ENCODE results near the gene VMO1. TPM values are rescaled to one million over a fixed set of nuclear protein-coding genes. Genes with fewer than 3 reads are reported as not detected.

The VMO1 gene
- total RNA-seq, 2 donors from 2014 or later = 3.9 TPM; not detected in 1

- Histone ChIP-seq H3K27me3 (no peaks in the 10 kb centered on the region), H3K36me3 (peaks cover 12% of the 10 kb centered on the region), H3K4me3 (no peak overlapping the region), H3K27ac (no peak overlapping the region), H3K9me3 (no peaks in the 10 kb centered on the region), H3K4me1 (peaks cover 0 to 14% of the 10 kb centered on the region in 2 donors)
- DNase-seq (ENCODE audit: low spot score) = no peak
- TF ChIP-seq CTCF (IDR thresholded peaks at IDR 0.05) = no peak
These were observed 9.0 kb upstream of the VMO1 start for GRCh38 chr17:4795168-4795567.

GRCh38 chr17:4790705-4791088 lies 4.5 kb upstream of the VMO1 start:
- Histone ChIP-seq H3K4me3 (peak overlapping the region; percentile 60 to 64), H3K36me3 (no peaks in the 10 kb centered on the region), H3K4me1 (peaks cover 0 to 36% of the 10 kb centered on the region in 2 donors), H3K27ac (peak overlapping the region; percentile 90 to 95), H3K9me3 (no peaks in the 10 kb centered on the region), H3K27me3 (no peaks in the 10 kb centered on the region)
- no peak for TF ChIP-seq CTCF (IDR thresholded peaks at IDR 0.05)
- no peak for DNase-seq (ENCODE audit: low spot score)

- TF ChIP-seq CTCF (IDR thresholded peaks at IDR 0.05) = peak; percentile 43 to 90
- Histone ChIP-seq H3K4me1 (peaks cover 0 to 42% of the 10 kb centered on the region in 2 donors), H3K36me3 (no peaks in the 10 kb centered on the region), H3K27ac (peak overlapping the region; percentile 90 to 95), H3K27me3 (no peaks in the 10 kb centered on the region), H3K4me3 (peak overlapping the region; percentile 60 to 64), H3K9me3 (no peaks in the 10 kb centered on the region)
- peak; percentile 91 for DNase-seq (ENCODE audit: low spot score)
These were observed 4.0 kb upstream of the VMO1 start for GRCh38 chr17:4789951-4790704.

GRCh38 chr17:4789701-4789950 lies 3.5 kb upstream of the VMO1 start:
- peak overlapping the region; percentile 90 to 95 for H3K27ac ChIP-seq
- H3K4me3 ChIP-seq = peak overlapping the region; percentile 60 to 64
- H3K9me3 ChIP-seq = no peaks in the 10 kb centered on the region
- no peak for TF ChIP-seq CTCF (IDR thresholded peaks at IDR 0.05)
- peaks cover 0 to 44% of the 10 kb centered on the region in 2 donors for H3K4me1 ChIP-seq
- H3K36me3 ChIP-seq = no peaks in the 10 kb centered on the region
- no peak for DNase-seq (ENCODE audit: low spot score)
- H3K27me3 ChIP-seq = no peaks in the 10 kb centered on the region

- Histone ChIP-seq H3K27ac (peak within 1 kb of the TSS; percentile 90 to 95), H3K27me3 (no peaks in the 10 kb centered on the region), H3K36me3 (no peaks in the 10 kb centered on the region), H3K9me3 (no peaks in the 10 kb centered on the region), H3K4me1 (peaks cover 0 to 44% of the 10 kb centered on the region in 2 donors), H3K4me3 (peak within 1 kb of the TSS; percentile 60 to 64)
- TF ChIP-seq CTCF (IDR thresholded peaks at IDR 0.05) = no peak
- DNase-seq (ENCODE audit: low spot score) = no peak
These were observed 2.9 kb upstream of the VMO1 start, which contains the start of gene GLTPD2 for GRCh38 chr17:4788807-4789700. TSS of gene GLTPD2 (plus strand) at chr17:4788964. CDS start at chr17:4789012, 48 bp downstream.

Measured in right atrium auricular region (tissue), 2 donors.